PFSK-1 (cell line): ENCODE data around the gene WIPI1.

ENCODE experiments used
- POLR2AphosphoS5 ChIP-seq: IDR thresholded peaks from 2 replicates; pipeline ENCODE4 v1.6.1; 2012; ENCODE audit warnings: low read depth, mild to moderate bottlenecking, control low read depth, low read length, moderate library complexity
- SIN3A ChIP-seq: IDR thresholded peaks from 2 replicates; pipeline ENCODE4 v1.6.1; 2012; ENCODE audit warnings: mild to moderate bottlenecking, low read length, moderate library complexity, borderline replicate concordance; ENCODE audit not compliant: insufficient read depth
- TAF1 ChIP-seq: IDR thresholded peaks from 2 replicates; pipeline ENCODE4 v1.6.1; 2012; ENCODE audit warnings: low read length, control low read depth, borderline replicate concordance; ENCODE audit not compliant: insufficient read depth

DNA sequence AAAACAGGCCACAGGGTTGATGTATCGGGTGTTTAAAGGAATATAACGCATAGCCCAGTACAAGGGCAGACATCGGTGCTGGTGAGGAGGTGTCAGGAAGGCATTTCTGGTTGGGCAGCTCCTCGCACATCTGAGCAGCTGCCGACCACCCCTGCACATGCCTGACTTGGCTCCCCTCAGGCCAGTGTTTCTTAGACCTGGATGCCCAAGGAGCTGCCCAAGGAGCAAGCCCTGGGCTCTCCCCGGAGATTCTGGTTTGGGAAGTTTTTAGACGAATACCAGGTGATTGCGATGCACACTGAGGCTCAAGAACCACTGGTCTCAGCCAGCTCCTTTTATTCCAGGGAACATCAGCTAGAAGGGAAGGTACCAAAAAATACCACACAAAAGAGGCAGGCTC is 11.6 kb downstream of the WIPI1 start:
- no peak for TF ChIP-seq POLR2AphosphoS5
- no peak for TF ChIP-seq TAF1
- no peak for TF ChIP-seq SIN3A
